ENCODE measurements around the gene ZNF701. TPM values are rescaled to one million over a fixed set of nuclear protein-coding genes. Genes with fewer than 3 reads are reported as not detected.
"Not testable (repeated sequence)": the region's sequence is repeated elsewhere in the genome, so short reads cannot be mapped to it uniquely, and the experiment has no call there.

ZNF701 gene
- total and polyA plus RNA-seq, 2 experiments from 2014 or later = 11.0 to 13.5 TPM

DNA sequence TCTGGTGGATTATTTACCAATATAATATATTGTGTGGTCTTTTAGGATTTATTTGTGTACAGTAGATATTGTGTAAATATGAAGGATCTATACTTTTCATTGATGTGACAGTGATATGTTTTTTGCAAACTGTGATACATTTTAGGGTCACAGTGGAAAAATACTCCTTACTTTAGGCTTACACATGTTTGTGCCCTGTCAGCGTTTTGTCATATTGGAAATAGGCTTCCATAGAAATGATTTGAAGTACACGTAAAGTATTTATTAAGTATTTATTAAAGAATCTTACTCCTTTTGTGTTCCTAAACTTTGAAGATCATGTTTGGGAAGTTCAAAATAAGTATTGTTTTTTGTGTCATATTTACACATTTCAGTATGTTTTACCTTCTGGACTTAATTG lies 37.6 kb upstream of the ZNF701 start:
- no peak for DNase-seq (ENCODE audit: low read depth in 1 of 2, low spot score in 1 of 2)
- Histone ChIP-seq H3K9me3 (ENCODE audit: low read depth) (no peaks in the 10 kb centered on the region), H3K4me1 (ENCODE audit: low read depth) (peaks cover 6% of the 10 kb centered on the region), H3K4me3 (no peak overlapping the region), H3K27ac (no peak overlapping the region), H3K27me3 (no peaks in the 10 kb centered on the region), H3K36me3 (no peaks in the 10 kb centered on the region)
- no peak for TF ChIP-seq CTCF (IDR thresholded peaks at IDR 0.05; ENCODE audit: low read depth, low read length)

DNA sequence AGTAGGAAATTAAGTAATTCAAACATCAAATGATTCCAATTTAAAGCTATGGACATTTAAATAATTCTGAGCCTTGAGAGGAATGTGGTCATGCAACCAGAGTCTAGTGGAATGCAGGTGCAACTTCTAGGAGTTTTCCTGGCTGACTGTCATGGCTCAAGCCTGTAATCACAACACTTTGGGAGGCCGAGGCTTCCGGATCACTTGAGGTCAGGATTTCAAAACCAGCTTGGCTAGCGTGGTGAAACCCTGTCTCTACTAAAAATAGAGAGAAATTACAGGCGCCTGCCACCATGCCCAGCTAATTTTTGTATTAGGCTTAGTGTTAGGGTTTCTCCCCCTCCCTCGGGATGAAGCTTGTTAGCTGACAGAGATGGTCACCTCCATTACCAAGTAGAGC lies 36.2 kb upstream of the ZNF701 start:
- H3K27ac ChIP-seq = no peak overlapping the region
- H3K4me3 ChIP-seq = no peak overlapping the region
- DNase-seq (ENCODE audit: low read depth in 1 of 2, low spot score in 1 of 2) = peak; percentile 5 to 6
- H3K36me3 ChIP-seq = no peaks in the 10 kb centered on the region
- no peaks in the 10 kb centered on the region for H3K9me3 ChIP-seq (ENCODE audit: low read depth)
- TF ChIP-seq CTCF (IDR thresholded peaks at IDR 0.05; ENCODE audit: low read depth, low read length) = no peak
- no peaks in the 10 kb centered on the region for H3K27me3 ChIP-seq
- H3K4me1 ChIP-seq (ENCODE audit: low read depth) = no peaks in the 10 kb centered on the region

- not testable (repeated sequence) for H3K27me3 ChIP-seq; H3K36me3 ChIP-seq; H3K27ac ChIP-seq; H3K4me1 ChIP-seq (ENCODE audit: low read depth); H3K9me3 ChIP-seq (ENCODE audit: low read depth); DNase-seq (ENCODE audit: low read depth in 1 of 2, low spot score in 1 of 2)
- H3K4me3 ChIP-seq = peak overlapping the region; percentile 34
Measured at GRCh38 chr19:52535385-52535770, 34.7 kb upstream of the ZNF701 start.

- H3K9me3 ChIP-seq (ENCODE audit: low read depth) = no peaks in the 10 kb centered on the region
- TF ChIP-seq CTCF (IDR thresholded peaks at IDR 0.05; ENCODE audit: low read depth, low read length) = no peak
- H3K4me1 ChIP-seq (ENCODE audit: low read depth) = no peaks in the 10 kb centered on the region
- no peaks in the 10 kb centered on the region for H3K36me3 ChIP-seq
- peak overlapping the region; percentile 48 for H3K27ac ChIP-seq
- DNase-seq (ENCODE audit: low read depth in 1 of 2, low spot score in 1 of 2) = peak; percentile 88 to 93
- peak overlapping the region; percentile 34 for H3K4me3 ChIP-seq
- no peaks in the 10 kb centered on the region for H3K27me3 ChIP-seq
Measured at GRCh38 chr19:52535771-52536447, 34.2 kb upstream of the ZNF701 start.

- Histone ChIP-seq H3K27ac (no peak overlapping the region), H3K4me1 (ENCODE audit: low read depth) (no peaks in the 10 kb centered on the region), H3K9me3 (ENCODE audit: low read depth) (no peaks in the 10 kb centered on the region), H3K27me3 (no peaks in the 10 kb centered on the region), H3K4me3 (peak overlapping the region; percentile 34), H3K36me3 (no peaks in the 10 kb centered on the region)
- no peak for TF ChIP-seq CTCF (IDR thresholded peaks at IDR 0.05; ENCODE audit: low read depth, low read length)
- DNase-seq (ENCODE audit: low read depth in 1 of 2, low spot score in 1 of 2) = peak; percentile 10 to 16
Measured at GRCh38 chr19:52536448-52536800, 33.7 kb upstream of the ZNF701 start.

DNA sequence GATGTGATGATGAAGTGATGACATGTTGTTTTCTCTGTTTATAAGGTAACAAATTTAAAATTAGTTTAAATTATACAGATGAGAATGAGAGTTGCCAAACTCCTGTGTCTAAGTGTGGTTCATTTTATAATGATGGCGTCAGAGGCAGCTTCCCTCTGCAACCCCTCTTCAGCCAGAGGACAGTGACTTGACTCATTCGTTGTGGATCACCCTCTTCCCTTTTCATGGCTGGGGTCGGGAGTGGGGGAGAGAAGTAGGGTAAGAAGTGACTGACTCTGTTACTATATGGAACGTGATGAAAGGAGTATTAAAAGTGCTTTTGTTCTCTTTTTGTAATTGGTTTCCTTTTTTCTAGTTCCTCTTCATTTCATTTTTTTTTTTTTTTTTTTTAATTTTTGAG lies 31.3 kb upstream of the ZNF701 start:
- not testable (repeated sequence) for H3K27ac ChIP-seq; H3K27me3 ChIP-seq; H3K9me3 ChIP-seq (ENCODE audit: low read depth); H3K4me1 ChIP-seq (ENCODE audit: low read depth); H3K36me3 ChIP-seq; H3K4me3 ChIP-seq; DNase-seq (ENCODE audit: low read depth in 1 of 2, low spot score in 1 of 2)

DNA sequence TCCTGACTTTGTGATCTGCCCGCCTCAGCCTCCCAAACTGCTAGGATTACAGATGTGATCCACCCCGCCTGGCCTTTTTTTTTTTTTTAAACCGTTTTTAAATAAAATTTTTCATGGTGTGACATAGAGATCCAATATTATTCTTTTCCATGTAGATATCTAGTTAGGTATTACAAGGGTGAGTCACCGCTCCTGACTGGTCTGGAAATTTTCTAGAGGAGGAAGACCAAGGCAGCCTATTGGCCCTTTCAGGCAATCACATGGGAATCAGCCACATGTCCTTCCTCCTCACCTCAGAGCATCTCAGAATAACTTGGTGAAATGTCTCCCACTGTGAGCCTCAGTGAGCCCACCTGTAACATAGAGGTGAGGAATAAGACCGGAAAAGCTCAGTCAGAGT lies 28.9 kb upstream of the ZNF701 start:
- not testable (repeated sequence) for H3K27me3 ChIP-seq; DNase-seq (ENCODE audit: low read depth in 1 of 2, low spot score in 1 of 2)

More for the DNA sequence above, 28.9 kb upstream of the ZNF701 start:
- H3K9me3 ChIP-seq (ENCODE audit: low read depth); H3K4me1 ChIP-seq (ENCODE audit: low read depth); H3K36me3 ChIP-seq; H3K4me3 ChIP-seq; H3K27ac ChIP-seq: not testable (repeated sequence)
